Colonic mucosa (tissue), 4 donors: ENCODE measurements around the gene SEH1L. TPM values are rescaled to one million over a fixed set of nuclear protein-coding genes. Genes with fewer than 3 reads are reported as not detected.

Source experiments
- DNase-seq: peaks from one replicate; pipeline ENCODE4 v3.0.0-alpha.2; 2020
- H3K27ac ChIP-seq: fragments of 200-600 bp; one replicate; pipeline ENCODE4 v1.8.0; 2021
- H3K27me3 ChIP-seq: fragments of 200-600 bp; one replicate; pipeline ENCODE4 v1.8.0; 2021
- H3K36me3 ChIP-seq: fragments of 200-600 bp; one replicate; pipeline ENCODE4 v1.8.0; 2021
- H3K4me1 ChIP-seq: fragments of 200-600 bp; one replicate; pipeline ENCODE4 v1.8.0; 2021; ENCODE audit warnings: mild to moderate bottlenecking
- H3K4me3 ChIP-seq: fragments of 200-600 bp; one replicate; pipeline ENCODE4 v1.8.0; 2021
- H3K9ac ChIP-seq, 2 donors: one replicate each; pipeline ENCODE4 v1.7.0; 2013; ENCODE audit warnings: control low read depth in 2 of 2, low read depth in 2 of 2, low read length in 2 of 2
- H3K9me3 ChIP-seq: fragments of 200-600 bp; one replicate; pipeline ENCODE4 v1.8.0; 2021
- intact Hi-C: fragments of 100-400 bp; cut with DNase I; formaldehyde crosslinking; loops from one replicate; pipeline ENCODE4 v1.14.1; 2022
- total RNA-seq, 2 donors: library from RNA; stranded (reverse); fragmentation: NEBNext Ultra II Directional in 1 of 2; extraction: Animal tissue kit (Norgen Biotek cat#: 25700) in 1 of 2; gene quantifications; one replicate each; pipeline ENCODE4 v1.2.1, GENCODE V29; 2021
- TF ChIP-seq, protein P1 (sequence below): fragments of 200-600 bp; IDR thresholded peaks from one replicate; pipeline ENCODE4 v1.8.0; 2022; ENCODE audit warnings: antibody characterized with exemption, mild to moderate bottlenecking
- donor health status: healthy.
- donor health status: DM: no; HTN: no; CAD: no.
- donor health status: DM: no; HTN: no; CAD: no.

The SEH1L gene
- total RNA-seq, 2 donors from 2014 or later, result 35.1 to 55.6 TPM

DNA sequence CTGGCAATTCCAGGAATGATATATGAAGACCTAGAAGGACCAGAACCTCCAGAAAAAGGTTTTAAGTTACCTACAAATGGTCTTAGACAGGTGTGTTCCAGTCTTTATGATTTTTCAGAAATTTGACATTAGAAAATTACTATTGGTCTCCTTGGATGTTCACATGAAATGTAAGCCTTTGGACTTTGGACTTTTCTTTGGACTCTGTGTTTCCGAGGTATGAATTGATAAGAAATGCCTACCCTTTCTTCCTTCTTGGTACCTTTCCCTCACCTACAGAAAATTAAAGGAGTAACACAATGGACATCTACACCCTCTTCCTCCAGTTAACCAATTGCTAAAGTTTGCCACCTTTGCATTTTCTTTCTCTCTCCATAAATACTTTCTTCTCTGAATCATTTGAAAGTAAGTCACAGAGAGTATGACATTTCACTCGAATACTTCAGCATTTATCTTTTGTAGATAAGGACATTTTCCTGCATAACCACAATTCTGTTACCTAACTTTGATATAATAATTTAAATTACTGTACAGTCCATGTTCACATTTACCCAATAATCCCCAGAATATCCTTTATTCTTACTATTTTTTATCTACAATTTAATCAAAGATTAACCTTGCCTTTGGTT, 69.5 kb downstream of the SEH1L start:
- no peak for DNase-seq
- Histone ChIP-seq H3K36me3 (peaks cover 6% of the 10 kb centered on the region), H3K27me3 (no peaks in the 10 kb centered on the region), H3K9me3 (no peaks in the 10 kb centered on the region), H3K4me1 (no peaks in the 10 kb centered on the region), H3K9ac (no peak overlapping the region), H3K4me3 (no peak overlapping the region), H3K27ac (no peak overlapping the region)
- TF ChIP-seq, protein P1, sequence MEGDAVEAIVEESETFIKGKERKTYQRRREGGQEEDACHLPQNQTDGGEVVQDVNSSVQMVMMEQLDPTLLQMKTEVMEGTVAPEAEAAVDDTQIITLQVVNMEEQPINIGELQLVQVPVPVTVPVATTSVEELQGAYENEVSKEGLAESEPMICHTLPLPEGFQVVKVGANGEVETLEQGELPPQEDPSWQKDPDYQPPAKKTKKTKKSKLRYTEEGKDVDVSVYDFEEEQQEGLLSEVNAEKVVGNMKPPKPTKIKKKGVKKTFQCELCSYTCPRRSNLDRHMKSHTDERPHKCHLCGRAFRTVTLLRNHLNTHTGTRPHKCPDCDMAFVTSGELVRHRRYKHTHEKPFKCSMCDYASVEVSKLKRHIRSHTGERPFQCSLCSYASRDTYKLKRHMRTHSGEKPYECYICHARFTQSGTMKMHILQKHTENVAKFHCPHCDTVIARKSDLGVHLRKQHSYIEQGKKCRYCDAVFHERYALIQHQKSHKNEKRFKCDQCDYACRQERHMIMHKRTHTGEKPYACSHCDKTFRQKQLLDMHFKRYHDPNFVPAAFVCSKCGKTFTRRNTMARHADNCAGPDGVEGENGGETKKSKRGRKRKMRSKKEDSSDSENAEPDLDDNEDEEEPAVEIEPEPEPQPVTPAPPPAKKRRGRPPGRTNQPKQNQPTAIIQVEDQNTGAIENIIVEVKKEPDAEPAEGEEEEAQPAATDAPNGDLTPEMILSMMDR, result no peak
- intact Hi-C loops, result no loop called here

DNA sequence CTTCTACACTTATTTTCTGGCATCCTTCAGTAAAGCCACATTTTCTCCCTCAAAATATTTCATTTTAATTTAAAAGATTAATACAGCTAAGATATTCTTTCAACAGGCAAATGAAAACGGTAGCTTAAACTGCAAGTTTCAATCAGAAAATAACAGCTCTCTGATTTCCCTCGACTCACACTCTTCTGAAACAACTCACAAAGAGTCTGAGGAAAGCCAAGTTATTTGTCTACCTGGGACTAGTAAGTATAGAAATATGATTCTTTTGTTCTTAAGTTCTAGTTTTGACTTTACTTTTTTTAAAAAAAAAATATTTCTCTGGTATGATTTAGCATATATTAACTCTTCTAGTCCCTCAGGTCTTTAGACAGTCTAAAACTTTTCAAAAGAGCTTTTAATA, 70.6 kb downstream of the SEH1L start:
- Histone ChIP-seq H3K9ac (no peak overlapping the region), H3K4me3 (no peak overlapping the region), H3K4me1 (no peaks in the 10 kb centered on the region), H3K9me3 (no peaks in the 10 kb centered on the region), H3K36me3 (peaks cover 6% of the 10 kb centered on the region), H3K27ac (no peak overlapping the region), H3K27me3 (no peaks in the 10 kb centered on the region)
- TF ChIP-seq, protein P1, result no peak
- intact Hi-C loops, result no loop called here
- no peak for DNase-seq

DNA sequence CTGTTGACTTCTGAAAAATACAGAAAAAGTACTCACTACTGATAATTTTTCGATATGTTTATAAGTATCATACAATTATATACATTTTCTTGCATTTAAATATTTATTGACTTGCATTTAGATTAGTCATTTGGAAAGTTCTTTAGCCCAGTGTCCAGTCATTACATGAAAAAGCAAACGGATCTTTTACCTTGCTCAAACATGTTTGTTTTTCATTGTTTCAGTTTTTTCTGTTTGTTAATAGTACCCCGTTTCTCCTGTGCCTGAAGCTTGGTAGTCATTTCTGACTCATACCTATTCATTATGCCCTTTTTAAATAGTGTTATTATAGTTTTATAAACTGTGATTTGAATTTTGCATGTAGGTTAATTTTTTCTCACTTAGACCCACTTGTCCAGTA, 71.5 kb downstream of the SEH1L start:
- H3K4me1 ChIP-seq, result no peaks in the 10 kb centered on the region
- H3K27ac ChIP-seq, result no peak overlapping the region
- H3K4me3 ChIP-seq, result no peak overlapping the region
- DNase-seq, result no peak
- no peaks in the 10 kb centered on the region for H3K9me3 ChIP-seq
- no peaks in the 10 kb centered on the region for H3K27me3 ChIP-seq
- TF ChIP-seq, protein P1, result no peak
- intact Hi-C loops, result no loop called here
- no peak overlapping the region for H3K9ac ChIP-seq
- peaks cover 6% of the 10 kb centered on the region for H3K36me3 ChIP-seq

DNA sequence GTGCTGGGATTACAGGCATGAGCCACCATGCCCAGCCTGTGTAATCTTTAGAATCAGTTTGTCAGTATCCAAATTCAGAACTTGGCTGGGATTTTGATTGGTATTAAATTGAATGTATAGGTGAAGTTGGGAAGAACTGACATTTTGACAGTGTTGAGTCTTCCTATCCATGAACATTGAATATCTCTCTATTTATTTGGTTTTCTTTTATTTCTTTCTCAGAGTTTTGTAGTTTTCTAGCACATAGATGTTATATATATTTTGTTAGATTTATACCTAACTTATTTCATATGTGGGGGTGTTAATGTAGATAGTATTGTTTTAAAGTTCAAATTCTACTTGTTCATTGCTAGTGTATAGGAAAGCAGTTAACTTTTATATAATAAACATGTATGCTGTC, 74.8 kb downstream of the SEH1L start:
- DNase-seq, result no peak
- Histone ChIP-seq H3K4me1 (no peaks in the 10 kb centered on the region), H3K9ac (no peak overlapping the region), H3K27me3 (no peaks in the 10 kb centered on the region), H3K9me3 (no peaks in the 10 kb centered on the region), H3K27ac (no peak overlapping the region), H3K36me3 (no peaks in the 10 kb centered on the region), H3K4me3 (no peak overlapping the region)
- intact Hi-C loops, result no loop called here
- TF ChIP-seq, protein P1, result no peak

DNA sequence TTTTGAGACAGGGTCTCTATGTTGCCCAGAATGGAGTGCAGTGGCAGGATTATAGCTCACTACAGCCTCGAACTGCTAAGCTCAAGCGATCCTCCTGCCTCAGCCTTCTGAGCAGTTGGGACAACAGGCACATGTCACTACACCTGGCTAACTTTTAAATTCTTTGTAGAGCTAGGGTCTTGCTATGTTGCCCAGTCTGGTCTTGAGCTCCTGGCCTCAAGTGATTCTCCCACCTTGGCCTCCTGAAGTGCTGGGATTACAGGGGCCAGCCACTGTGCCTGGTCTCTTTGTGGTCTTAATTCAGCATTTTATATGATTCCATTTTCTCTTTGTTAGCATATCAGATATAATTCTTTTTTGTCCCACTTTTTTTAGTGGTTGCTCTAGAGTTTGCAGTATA, 77.4 kb downstream of the SEH1L start:
- Histone ChIP-seq H3K9me3 (no peaks in the 10 kb centered on the region), H3K36me3 (no peaks in the 10 kb centered on the region), H3K4me3 (no peak overlapping the region), H3K27ac (no peak overlapping the region), H3K4me1 (no peaks in the 10 kb centered on the region), H3K27me3 (no peaks in the 10 kb centered on the region), H3K9ac (no peak overlapping the region)
- DNase-seq, result no peak
- TF ChIP-seq, protein P1, result no peak
- intact Hi-C loops, result no loop called here
